Measurements from ENCODE around the gene DENND4C.
"Not testable (repeated sequence)": the region's sequence is repeated elsewhere in the genome, so short reads cannot be mapped to it uniquely, and the experiment has no call there.

Gene DENND4C
- 111 to 229 (median 213) reads per million in 4 experiments for total RNA-seq

- DNase-seq: peak; percentile 69
Measured at GRCh38 chr9:19230355-19231125, at the start of gene DENND4C. TSS of gene DENND4C (plus strand) at chr9:19230693. CDS start at chr9:19276175, 45,482 bp downstream.

GRCh38 chr9:19180991-19181390 is 49.5 kb upstream of the DENND4C start:
- DNase-seq: no peak

- DNase-seq: no peak
Measured at GRCh38 chr9:19181561-19181960, 48.9 kb upstream of the DENND4C start.

- DNase-seq: peak; percentile 34
Measured at GRCh38 chr9:19184144-19184917, 46.2 kb upstream of the DENND4C start.

- no peak for DNase-seq
Measured at GRCh38 chr9:19185191-19185590, 45.3 kb upstream of the DENND4C start.

GRCh38 chr9:19186232-19186631 is 44.3 kb upstream of the DENND4C start:
- no peak for DNase-seq

GRCh38 chr9:19188771-19189170 is 41.7 kb upstream of the DENND4C start:
- DNase-seq: no peak

- no peak for DNase-seq
Measured at GRCh38 chr9:19192202-19193028, 38.1 kb upstream of the DENND4C start.

- DNase-seq: no peak
Measured at GRCh38 chr9:19193029-19193324, 37.5 kb upstream of the DENND4C start.

- DNase-seq: not testable (repeated sequence)
Measured at GRCh38 chr9:19193358-19193973, 37.0 kb upstream of the DENND4C start.

GRCh38 chr9:19198406-19198805 is 32.1 kb upstream of the DENND4C start:
- no peak for DNase-seq

GRCh38 chr9:19199012-19199411 is 31.5 kb upstream of the DENND4C start:
- DNase-seq: no peak

- no peak for DNase-seq
Measured at GRCh38 chr9:19200229-19200628, 30.3 kb upstream of the DENND4C start.

GRCh38 chr9:19201899-19202891 is 28.3 kb upstream of the DENND4C start:
- DNase-seq: no peak

GRCh38 chr9:19203058-19203457 is 27.4 kb upstream of the DENND4C start:
- no peak for DNase-seq

GRCh38 chr9:19208653-19209052 is 21.8 kb upstream of the DENND4C start:
- no peak for DNase-seq

GRCh38 chr9:19209188-19209587 is 21.3 kb upstream of the DENND4C start:
- no peak for DNase-seq

GRCh38 chr9:19213823-19214222 is 16.7 kb upstream of the DENND4C start:
- DNase-seq: no peak

- no peak for DNase-seq
Measured at GRCh38 chr9:19216466-19216865, 14.0 kb upstream of the DENND4C start.

GRCh38 chr9:19221326-19221725 is 9.2 kb upstream of the DENND4C start:
- DNase-seq: no peak

- DNase-seq: no peak
Measured at GRCh38 chr9:19223724-19224123, 6.8 kb upstream of the DENND4C start.

GRCh38 chr9:19224563-19224962 is 5.9 kb upstream of the DENND4C start:
- no peak for DNase-seq
